HG02759 (cell line): ENCODE results near the gene CYP2C18.
"Not testable (repeated sequence)": the region's sequence is repeated elsewhere in the genome, so short reads cannot be mapped to it uniquely, and the experiment has no call there.

Source experiments
- ATAC-seq: cut with Tn5 transposase; IDR thresholded peaks from one replicate; pipeline ENCODE4 v1.9.1; 2021; ENCODE audit warnings: mild to moderate bottlenecking, moderate library complexity; ENCODE audit not compliant: unreplicated experiment

The CYP2C18 gene

DNA sequence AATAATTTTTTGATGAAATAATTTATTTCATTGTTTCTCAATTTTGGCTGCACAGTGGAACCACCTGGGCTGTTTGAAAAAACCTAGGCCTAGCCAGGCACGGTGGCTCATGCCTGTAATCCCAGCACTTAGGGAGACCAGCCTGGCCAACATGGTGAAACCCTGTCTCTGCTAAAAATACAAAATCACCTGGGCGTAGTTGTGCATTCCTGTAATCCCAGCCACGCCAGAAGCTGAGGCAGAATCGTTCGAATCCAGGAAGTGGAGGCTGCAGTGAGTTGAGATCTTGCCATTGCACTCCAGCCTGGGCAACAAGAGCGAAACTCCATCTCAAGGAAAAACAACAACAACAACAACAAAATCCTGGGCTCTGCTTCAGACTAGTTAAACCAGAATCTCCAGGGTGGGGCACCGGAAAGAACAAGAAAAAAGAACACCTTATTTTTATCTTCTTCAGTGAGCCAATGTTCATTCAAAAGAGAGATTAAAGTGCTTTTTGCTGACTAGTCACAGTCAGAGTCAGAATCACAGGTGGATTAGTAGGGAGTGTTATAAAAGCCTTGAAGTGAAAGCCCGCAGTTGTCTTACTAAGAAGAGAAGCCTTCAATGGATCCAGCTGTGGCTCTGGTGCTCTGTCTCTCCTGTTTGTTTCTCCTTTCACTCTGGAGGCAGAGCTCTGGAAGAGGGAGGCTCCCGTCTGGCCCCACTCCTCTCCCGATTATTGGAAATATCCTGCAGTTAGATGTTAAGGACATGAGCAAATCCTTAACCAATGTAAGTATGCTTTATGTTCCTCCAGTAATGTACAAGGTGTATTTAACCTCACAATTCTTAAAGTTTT is at the start of gene CYP2C18:
Gene CYP2C18 (plus strand): TSS at position 516 of the 841 bp plus-strand sequence. CDS start 91 bp downstream, at position 607.
- ATAC-seq, result no peak

GRCh38 chr10:94638097-94638496 is 45.4 kb upstream of the CYP2C18 start:
- ATAC-seq, result not testable (repeated sequence)

GRCh38 chr10:94639902-94640301 is 43.6 kb upstream of the CYP2C18 start:
- no peak for ATAC-seq

DNA sequence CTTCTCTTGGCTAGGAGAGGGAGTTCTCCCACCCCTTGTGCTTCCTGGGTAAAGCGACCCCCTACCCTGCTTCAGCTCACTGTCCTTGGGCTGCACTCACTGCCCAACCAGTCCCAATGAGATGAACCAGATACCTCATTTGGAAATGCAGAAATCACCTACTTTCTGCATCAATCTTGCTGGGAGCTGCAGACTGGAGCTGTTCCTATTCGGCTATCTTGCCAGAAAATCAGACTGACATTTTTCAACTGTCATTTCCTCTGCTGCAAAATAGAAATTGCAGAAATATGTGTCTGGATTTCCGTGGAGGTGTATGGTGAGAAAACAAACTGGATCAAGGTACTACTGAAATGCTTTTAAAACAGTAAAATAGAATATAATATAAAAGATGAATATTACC is 43.0 kb upstream of the CYP2C18 start:
- ATAC-seq, result no peak

GRCh38 chr10:94641480-94641879 is 42.0 kb upstream of the CYP2C18 start:
- no peak for ATAC-seq

DNA sequence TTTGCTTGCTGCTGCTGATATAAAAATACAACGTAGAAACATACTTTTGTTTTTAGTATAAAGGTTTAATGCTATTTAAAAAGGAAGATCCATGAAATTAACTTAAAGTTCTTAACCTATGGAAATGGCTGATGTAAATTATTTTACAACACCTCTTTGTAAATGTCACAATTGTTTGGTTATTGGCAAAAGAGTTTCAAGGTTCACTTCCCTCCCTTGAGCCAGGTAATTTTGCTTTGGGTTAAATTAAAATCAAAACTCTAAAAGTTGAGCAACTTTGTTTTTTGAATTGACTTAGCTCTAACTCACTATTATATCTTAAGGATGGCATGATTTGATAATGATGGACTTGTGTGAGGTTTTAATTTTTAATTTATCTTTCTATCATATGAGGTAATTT is 39.2 kb upstream of the CYP2C18 start:
- no peak for ATAC-seq

- ATAC-seq, result peak; percentile 71
Measured at GRCh38 chr10:94645285-94645684, 38.2 kb upstream of the CYP2C18 start.

DNA sequence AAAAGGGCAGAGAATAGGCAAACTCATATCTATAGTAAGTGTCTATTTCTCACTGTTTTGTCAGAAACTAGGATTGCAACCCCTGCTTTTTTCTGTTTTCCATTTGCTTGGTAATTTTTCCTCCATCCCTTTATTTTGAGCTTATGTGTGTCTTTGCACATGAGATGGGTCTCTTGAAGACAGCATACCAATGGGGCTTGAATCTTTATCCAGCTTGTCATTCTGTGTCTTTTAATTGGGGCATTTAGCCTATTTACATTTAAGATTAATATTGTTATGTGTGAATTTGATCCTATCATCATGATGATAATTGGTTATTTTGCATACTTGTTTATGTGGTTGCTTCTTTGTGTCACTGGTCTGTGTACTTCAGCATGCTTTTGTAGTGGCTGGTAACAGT is 28.3 kb upstream of the CYP2C18 start:
- ATAC-seq, result not testable (repeated sequence)

GRCh38 chr10:94663061-94663460 is 20.5 kb upstream of the CYP2C18 start:
- ATAC-seq, result not testable (repeated sequence)

GRCh38 chr10:94666391-94667102 is 17.0 kb upstream of the CYP2C18 start:
- no peak for ATAC-seq

GRCh38 chr10:94673614-94674321 is 9.8 kb upstream of the CYP2C18 start:
- no peak for ATAC-seq

DNA sequence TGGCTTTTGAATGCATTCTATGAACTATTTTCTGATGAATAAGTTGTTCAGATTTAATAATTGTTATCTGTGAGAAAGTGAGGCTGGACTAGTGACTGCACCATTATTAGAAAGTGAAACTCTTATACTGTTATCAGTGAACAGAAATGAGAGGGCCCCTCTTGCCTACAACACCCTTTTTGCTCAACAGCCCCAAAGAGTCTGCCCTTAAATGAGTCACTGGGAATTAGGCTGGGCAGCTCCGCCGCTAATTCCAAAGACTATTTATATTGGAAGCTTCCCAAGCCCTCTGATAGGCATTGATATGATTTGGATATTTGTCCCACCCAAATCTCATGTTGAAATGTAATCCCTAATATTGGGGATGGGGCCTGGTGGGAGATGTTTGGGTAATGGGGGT is 7.0 kb upstream of the CYP2C18 start:
- ATAC-seq, result no peak

DNA sequence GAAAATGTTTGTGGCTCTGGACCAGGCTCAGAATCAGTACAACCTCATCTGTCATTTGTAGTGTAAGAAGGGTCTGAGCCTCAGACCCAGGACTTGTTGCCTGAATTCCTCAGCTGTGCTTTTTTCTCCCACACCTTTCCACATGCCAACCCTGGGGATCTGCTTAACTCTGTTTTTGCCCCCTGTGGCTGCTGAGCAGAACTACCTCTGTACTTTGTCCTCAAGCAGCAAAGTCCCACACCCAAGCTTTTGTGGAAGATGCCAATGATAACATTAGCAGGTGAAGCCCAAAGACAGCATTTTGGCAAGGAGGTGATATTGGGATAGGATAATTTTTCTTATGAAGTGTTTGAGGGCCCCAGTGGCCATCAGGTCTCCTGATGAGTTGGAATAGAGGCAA is 5.8 kb upstream of the CYP2C18 start:
- ATAC-seq, result no peak

DNA sequence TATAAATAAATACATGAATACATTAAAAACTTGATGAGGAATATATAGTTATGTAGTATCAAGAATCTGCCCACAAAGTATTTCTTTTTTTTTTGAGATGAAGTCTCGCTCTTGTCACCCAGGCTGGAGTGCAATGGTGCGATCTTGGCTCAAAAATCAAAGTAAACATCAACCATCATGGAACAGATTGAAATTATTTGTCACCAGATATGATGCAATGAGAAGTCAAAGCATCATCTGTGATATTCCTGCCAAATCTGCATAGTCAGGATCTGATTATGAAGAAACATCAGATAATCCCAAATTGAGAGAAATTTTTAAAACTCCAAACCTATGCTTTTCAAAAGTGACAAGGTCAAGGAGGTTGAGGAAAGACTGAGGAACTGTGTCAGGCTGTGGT is 5.1 kb upstream of the CYP2C18 start:
- ATAC-seq, result no peak

DNA sequence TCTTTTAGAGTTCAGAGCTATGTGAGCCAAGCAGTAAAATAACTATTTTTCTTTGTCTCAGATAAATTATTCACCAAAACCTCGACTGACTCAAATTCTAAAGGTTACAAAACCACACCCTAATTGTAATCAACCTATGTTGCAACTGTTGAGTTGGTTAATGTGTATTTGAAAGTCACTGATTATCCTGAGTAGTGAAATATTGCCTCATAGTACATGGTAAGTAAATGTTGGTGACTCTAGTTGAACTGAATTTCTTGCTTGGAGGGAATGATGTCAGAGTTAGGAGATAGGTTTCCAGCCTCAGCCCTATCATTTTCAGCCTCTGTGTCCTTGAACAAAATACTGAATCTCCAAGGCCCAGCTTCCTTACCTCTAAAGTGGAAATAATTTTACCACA is 3.0 kb upstream of the CYP2C18 start:
- ATAC-seq, result peak; percentile 69

GRCh38 chr10:94682636-94683035 is 893 bp upstream of the CYP2C18 start:
- not testable (repeated sequence) for ATAC-seq

- no peak for ATAC-seq
Measured at GRCh38 chr10:94687625-94688248, 4.2 kb downstream of the CYP2C18 start.

- no peak for ATAC-seq
Measured at GRCh38 chr10:94706089-94706488, 22.6 kb downstream of the CYP2C18 start.

GRCh38 chr10:94710578-94710977 is 27.0 kb downstream of the CYP2C18 start:
- ATAC-seq, result no peak

DNA sequence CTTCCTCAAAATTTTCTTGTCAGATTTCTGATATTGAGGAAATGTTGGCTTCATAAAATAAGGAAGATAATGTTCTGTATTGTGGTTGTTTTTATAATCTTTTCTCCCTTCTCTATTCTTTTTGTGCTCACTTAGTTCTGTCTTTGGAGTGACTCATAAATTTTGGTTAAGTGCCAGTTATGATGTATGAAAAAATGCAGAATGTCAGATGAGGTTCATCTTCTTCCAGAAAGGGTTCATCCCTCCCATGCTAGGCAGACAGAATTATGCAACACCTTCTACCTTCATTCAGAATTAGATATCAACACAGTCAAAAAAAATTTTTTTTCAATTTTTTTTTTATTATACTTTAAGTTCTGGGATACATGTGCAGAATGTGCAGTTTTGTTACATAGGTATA is 42.3 kb downstream of the CYP2C18 start:
- no peak for ATAC-seq

- no peak for ATAC-seq
Measured at GRCh38 chr10:94735197-94735596, 51.7 kb downstream of the CYP2C18 start.
